Mucosa of rectum (tissue), 2 donors: ENCODE results near the gene ZNF532.
A peak's percentile ranks its signal among the peaks of the same experiment; 100 is the strongest.

Experiments
- H3K27ac ChIP-seq, 2 donors: one replicate each; pipeline ENCODE4 v1.7.0; 2013; ENCODE audit warnings: inconsistent platforms in 2 of 2, low read depth in 2 of 2, low read length in 2 of 2
- H3K27me3 ChIP-seq, 2 donors: one replicate each; pipeline ENCODE4 v1.7.0; 2013; ENCODE audit warnings: low read length in 2 of 2; ENCODE audit not compliant: control insufficient read depth in 2 of 2, insufficient read depth in 2 of 2
- H3K36me3 ChIP-seq, 2 donors: one replicate each; pipeline ENCODE4 v1.7.0; 2013; ENCODE audit warnings: low read length in 2 of 2; ENCODE audit not compliant: control insufficient read depth in 2 of 2, insufficient read depth in 2 of 2
- H3K4me1 ChIP-seq, 2 donors: one replicate each; pipeline ENCODE4 v1.7.0; 2013; ENCODE audit warnings: low read length in 2 of 2, mild to moderate bottlenecking in 1 of 2; ENCODE audit not compliant: control insufficient read depth in 2 of 2, insufficient read depth in 2 of 2
- H3K4me3 ChIP-seq, 2 donors: one replicate each; pipeline ENCODE4 v1.7.0; 2013; ENCODE audit warnings: low read length in 2 of 2
- H3K9ac ChIP-seq, 2 donors: one replicate each; pipeline ENCODE4 v1.7.0; 2013; ENCODE audit warnings: low read length in 2 of 2, low read depth in 1 of 2, mild to moderate bottlenecking in 1 of 2
- H3K9me3 ChIP-seq, 2 donors: one replicate each; pipeline ENCODE4 v1.7.0; 2013; ENCODE audit warnings: low read length in 2 of 2; ENCODE audit not compliant: control insufficient read depth in 2 of 2
- donor health status: healthy.
- donor health status: Normal muscosa, but diverticular disease.

Gene ZNF532

DNA sequence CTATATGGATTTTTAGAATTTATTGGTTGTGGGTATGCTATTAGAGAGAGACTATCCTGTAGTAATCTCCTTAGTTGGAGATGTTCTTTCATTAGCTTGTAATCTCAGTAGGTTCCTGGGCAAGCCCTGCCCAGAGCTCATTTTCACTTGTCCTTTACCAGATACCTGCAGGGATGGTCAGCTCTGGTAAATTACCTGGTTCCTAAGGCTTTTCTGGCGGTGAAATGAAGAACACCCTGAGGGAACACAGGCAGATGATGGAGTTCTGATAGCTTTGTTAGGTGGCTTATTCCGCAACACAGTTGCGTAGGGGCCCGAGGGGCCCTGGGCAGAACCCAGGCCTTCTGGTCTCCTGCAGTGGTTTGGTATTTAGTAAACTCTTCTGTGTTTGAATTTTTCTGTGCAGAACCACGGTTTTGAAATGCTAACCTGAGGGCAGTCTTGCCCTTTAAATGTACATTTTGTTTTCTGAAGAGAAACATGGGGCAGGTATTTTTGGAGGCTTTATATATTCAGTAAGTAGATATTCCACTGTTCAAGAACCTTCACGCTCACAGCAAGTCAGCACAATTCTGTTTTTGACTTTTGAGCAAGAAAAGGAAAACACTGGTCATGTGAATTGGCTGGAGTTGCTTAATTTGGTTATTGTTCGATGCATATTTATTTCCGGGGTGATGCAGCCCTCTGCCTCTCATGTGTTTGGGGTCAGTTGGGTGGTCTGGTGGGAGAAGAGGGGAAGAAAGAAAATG lies 22.4 kb downstream of the ZNF532 start:
- no peaks in the 10 kb centered on the region for H3K27me3 ChIP-seq
- peak overlapping the region; percentile 56 to 62 for H3K27ac ChIP-seq
- H3K36me3 ChIP-seq: no peaks in the 10 kb centered on the region
- H3K4me1 ChIP-seq: peaks cover 0 to 5% of the 10 kb centered on the region in 2 donors
- no peak overlapping the region for H3K9ac ChIP-seq
- peak overlapping the region in 1 of 2 donors; percentile 47 for H3K4me3 ChIP-seq
- no peaks in the 10 kb centered on the region for H3K9me3 ChIP-seq

DNA sequence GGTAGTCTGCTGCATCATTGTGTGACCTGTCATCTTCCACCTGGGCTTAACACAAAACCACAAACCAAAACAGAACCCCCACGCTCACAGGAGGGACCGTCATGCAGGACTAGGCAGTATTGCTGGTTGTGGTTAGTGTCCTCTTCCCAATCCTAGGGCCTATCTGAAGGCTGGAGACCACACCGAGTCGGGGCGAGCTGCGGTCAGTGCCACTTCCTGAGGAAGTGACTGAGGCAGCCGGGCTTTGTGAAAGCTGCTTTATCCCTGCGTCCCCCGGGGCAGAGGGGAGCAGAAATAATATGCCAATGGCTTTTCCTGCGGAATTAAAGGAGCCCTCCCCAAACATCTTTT lies 22.9 kb downstream of the ZNF532 start:
- Histone ChIP-seq H3K4me3 (peak overlapping the region in 1 of 2 donors; percentile 47), H3K9me3 (no peaks in the 10 kb centered on the region), H3K27me3 (no peaks in the 10 kb centered on the region), H3K27ac (peak overlapping the region; percentile 6 to 62), H3K9ac (no peak overlapping the region), H3K36me3 (no peaks in the 10 kb centered on the region), H3K4me1 (peaks cover 0 to 5% of the 10 kb centered on the region in 2 donors)

DNA sequence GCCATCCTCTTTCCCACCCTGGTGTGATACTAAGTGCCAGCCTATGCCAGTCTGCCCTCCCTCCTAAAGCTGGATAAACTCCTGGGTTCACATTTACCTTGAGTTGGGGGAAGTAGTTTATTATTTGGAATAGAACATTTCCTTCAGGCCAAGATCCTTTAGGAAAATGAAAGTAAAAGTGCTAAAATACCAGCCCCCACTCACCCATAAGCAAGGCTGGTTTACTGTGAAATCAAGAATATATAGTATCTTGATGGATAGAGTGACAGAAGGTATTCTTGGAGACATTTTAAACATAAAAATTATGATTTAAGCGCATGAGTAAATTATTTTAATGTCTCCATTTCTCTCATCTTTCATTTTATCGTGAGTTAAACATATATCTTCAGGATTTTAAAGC lies 27.1 kb downstream of the ZNF532 start:
- Histone ChIP-seq H3K36me3 (no peaks in the 10 kb centered on the region), H3K4me1 (peaks cover 0 to 5% of the 10 kb centered on the region in 2 donors), H3K9me3 (no peaks in the 10 kb centered on the region), H3K9ac (no peak overlapping the region), H3K27me3 (no peaks in the 10 kb centered on the region), H3K27ac (no peak overlapping the region), H3K4me3 (peak overlapping the region in 1 of 2 donors; percentile 17)

DNA sequence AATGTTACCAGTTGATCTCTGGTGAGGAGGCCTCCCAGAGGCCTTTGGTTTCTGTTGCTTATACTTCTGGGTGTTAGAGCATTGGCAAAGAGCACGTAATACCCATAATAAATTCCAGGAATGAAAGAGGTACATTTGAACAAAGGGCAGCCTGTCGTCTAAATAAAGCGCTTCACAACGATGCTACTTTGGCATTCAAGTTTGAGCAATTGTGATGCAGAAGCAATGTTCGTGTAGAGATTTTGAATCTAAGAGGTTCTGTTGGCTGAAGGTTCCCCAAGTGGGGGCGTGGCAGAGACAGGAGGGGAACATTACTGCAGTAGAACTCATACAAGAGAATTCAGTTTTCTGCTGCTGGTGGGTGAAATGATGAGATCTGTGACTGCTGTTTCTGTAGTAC lies 27.8 kb downstream of the ZNF532 start:
- Histone ChIP-seq H3K9ac (no peak overlapping the region), H3K9me3 (no peaks in the 10 kb centered on the region), H3K4me3 (no peak overlapping the region), H3K36me3 (no peaks in the 10 kb centered on the region), H3K4me1 (peaks cover 0 to under 1% of the 10 kb centered on the region in 2 donors), H3K27me3 (no peaks in the 10 kb centered on the region), H3K27ac (no peak overlapping the region)

DNA sequence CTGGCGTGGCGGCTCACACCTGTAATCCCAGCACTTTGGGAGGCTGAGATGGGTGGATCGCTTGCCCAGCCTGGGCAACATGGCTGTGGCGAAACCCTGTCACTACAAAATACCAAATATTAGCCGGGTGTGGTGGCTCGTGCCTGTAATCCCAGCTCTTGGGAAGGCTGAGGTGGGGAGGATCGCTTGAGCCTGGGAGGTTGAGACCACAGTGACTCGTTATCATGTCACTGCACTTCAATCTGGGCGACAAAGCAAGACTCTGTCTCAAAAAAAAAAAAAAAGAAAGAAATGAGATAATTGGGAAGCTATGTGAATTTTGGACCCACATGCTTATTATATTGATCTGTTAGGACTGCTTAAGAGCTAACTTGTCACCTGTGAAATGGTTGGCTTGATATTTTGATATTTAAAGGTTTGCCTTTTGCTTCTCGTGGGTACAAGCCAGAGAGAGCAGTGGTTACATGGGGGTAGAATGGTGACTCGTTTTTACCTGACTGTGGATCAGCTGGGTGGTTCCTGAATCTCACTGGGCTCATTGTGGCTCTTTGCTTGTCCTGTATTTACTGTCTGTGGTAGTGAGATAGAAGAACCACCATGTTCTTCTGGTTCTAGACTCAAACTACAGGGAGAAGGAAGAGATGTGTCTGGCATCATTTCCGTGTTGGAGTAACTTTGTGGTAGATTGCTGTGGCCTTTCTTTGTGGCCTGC lies 28.9 kb downstream of the ZNF532 start:
- H3K27ac ChIP-seq: no peak overlapping the region
- H3K36me3 ChIP-seq: no peaks in the 10 kb centered on the region
- H3K4me3 ChIP-seq: no peak overlapping the region
- H3K9ac ChIP-seq: no peak overlapping the region
- H3K4me1 ChIP-seq: no peaks in the 10 kb centered on the region
- H3K27me3 ChIP-seq: no peaks in the 10 kb centered on the region
- no peaks in the 10 kb centered on the region for H3K9me3 ChIP-seq

DNA sequence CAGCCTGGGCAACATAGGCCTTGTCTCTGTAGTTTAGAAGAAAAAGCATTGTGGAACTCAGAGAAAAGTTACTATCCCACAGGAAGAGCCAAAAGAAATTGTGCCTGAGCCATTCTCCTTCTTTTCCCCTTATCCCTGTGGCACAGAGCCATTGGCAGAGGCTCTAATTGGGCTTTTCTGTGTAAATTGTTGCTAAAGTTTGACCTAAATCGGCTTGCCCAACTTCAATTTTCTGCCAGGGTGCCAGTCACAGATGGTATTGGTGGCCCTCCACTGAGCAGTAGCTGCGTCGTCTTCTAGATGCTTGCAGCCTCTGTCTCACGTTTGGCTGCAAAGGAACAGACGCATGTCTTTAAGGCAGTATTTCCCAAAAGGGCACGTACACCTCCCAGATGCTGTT lies 30.3 kb downstream of the ZNF532 start:
- no peak overlapping the region for H3K4me3 ChIP-seq
- no peaks in the 10 kb centered on the region for H3K9me3 ChIP-seq
- no peaks in the 10 kb centered on the region for H3K4me1 ChIP-seq
- no peaks in the 10 kb centered on the region for H3K36me3 ChIP-seq
- no peak overlapping the region for H3K27ac ChIP-seq
- H3K27me3 ChIP-seq: no peaks in the 10 kb centered on the region
- no peak overlapping the region for H3K9ac ChIP-seq

DNA sequence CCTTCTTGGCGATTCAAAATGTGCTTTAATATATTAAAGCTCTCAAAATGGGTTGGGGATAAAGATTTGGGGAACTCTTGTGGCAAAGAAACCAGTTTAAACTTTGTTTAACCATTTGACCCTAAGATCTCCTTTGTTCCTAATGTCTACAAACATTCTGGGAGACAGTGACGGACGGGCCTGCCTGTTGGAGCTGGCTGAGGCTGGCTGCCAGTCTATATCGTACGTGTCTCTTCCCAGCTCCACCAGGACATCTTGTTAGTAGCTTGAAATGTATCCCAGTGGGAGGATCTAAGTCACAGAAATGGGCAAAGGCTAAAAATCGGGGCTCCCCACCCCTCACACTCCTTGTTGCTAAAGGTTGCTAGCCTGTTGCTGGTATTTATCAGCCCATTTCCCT lies 30.7 kb downstream of the ZNF532 start:
- Histone ChIP-seq H3K27me3 (no peaks in the 10 kb centered on the region), H3K4me1 (no peaks in the 10 kb centered on the region), H3K27ac (no peak overlapping the region), H3K36me3 (no peaks in the 10 kb centered on the region), H3K4me3 (no peak overlapping the region), H3K9ac (no peak overlapping the region), H3K9me3 (no peaks in the 10 kb centered on the region)

DNA sequence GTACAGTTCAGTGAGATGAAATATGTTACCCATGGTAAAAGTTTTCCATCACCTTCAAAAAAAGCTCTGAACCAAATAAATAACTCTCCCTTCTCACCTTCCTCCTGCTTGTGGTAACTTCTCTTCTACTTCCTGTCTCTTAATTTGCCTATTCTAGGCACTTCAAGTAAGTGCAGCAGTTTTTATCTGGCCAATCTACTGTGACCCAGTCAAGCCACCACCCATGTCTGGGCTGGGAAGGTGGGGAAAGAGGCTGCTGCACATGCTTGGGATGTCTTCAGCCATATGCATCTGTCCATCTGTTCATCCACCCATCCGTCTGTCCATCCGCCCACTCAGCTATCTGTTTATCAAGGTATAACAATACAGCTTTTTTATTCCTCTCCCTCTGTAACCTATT lies 31.6 kb downstream of the ZNF532 start:
- Histone ChIP-seq H3K9ac (no peak overlapping the region), H3K4me1 (no peaks in the 10 kb centered on the region), H3K9me3 (no peaks in the 10 kb centered on the region), H3K27me3 (no peaks in the 10 kb centered on the region), H3K36me3 (no peaks in the 10 kb centered on the region), H3K4me3 (no peak overlapping the region), H3K27ac (no peak overlapping the region)

DNA sequence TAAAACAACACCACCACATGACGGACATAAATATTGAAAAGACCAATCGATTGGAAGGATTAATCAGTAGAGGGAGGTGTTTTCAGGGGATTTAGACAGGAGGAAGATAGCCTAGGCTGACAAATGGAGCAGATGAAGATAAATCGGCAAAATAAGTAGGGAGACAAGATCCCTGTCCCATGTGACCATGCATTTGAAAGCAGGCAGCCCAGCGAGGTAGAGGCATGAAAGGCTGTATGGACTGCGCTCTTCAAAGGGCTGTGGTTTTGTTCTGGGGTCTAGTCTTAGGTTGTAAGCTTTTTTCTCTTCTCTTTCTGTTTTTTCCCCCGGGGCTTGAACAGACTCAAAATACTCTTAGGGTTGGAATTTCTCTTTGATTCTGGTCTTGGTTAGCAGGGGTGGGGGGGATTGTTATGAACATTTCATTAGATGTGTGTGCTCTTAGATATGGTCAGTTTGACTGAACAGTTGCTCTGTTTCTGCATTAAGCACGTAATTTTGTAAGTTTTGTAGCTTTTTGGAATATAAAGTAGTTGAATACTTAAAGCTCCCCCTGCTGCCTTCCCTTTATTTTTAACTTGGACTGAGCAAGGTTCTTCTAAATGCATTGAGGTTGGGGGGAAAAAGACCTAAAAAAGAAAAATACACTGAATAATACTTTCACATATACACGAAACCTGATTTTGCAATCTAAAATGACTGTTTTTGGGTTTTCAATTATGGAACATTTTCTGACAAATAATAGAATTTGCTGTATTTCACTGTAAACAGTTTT lies 32.2 kb downstream of the ZNF532 start:
- Histone ChIP-seq H3K36me3 (no peaks in the 10 kb centered on the region), H3K4me1 (no peaks in the 10 kb centered on the region), H3K27ac (no peak overlapping the region)

More for the DNA sequence above, 32.2 kb downstream of the ZNF532 start:
- no peaks in the 10 kb centered on the region for H3K9me3 ChIP-seq
- no peak overlapping the region for H3K9ac ChIP-seq
- no peaks in the 10 kb centered on the region for H3K27me3 ChIP-seq
- no peak overlapping the region for H3K4me3 ChIP-seq
